ENCODE measurements around the gene ULBP2.

DNA sequence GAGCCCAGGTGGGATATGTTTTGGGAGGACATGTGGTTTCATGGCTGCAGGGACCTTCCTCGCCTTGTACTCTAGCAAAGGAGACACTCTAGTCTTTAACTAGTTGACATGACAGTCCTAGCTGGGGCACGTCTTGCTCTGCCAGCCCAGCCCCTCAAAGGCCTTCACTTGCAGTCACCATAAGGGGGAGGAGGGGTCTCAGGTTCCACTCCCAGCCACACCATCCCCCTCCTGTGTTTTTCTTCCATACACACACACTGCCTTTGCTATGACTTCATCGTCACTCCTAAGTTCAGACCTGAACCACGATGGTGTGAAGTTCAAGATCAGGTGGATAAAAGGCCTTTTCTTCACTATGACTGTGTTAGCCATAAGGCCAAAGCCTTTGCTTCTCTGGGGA, 35.4 kb downstream of the ULBP2 start:
- TF ChIP-seq CTCF (IDR thresholded peaks at IDR 0.05; ENCODE audit: low read length) = no peak
- TF ChIP-seq EZH2 (optimal IDR thresholded peaks at IDR 0.05; ENCODE audit: low read depth, low read length) = no peak
